Measurements from ENCODE around the gene KLRF1.
"Not testable (repeated sequence)": the region's sequence is repeated elsewhere in the genome, so short reads cannot be mapped to it uniquely, and the experiment has no call there.

KLRF1 gene

GRCh38 chr12:9872162-9872561 lies 44.9 kb downstream of the KLRF1 start:
- DNase-seq: no peak

- no peak for DNase-seq
These were observed 45.5 kb downstream of the KLRF1 start for GRCh38 chr12:9872742-9873141.

- DNase-seq: not testable (repeated sequence)
These were observed 48.8 kb downstream of the KLRF1 start for GRCh38 chr12:9876120-9876519.

GRCh38 chr12:9880532-9881078 lies 53.3 kb downstream of the KLRF1 start:
- DNase-seq: no peak

GRCh38 chr12:9881246-9881645 lies 54.0 kb downstream of the KLRF1 start, which contains the start of gene KLRF2:
Gene KLRF2, plus strand, starts transcription at chr12:9881489. Its CDS starts 107 bp downstream, at chr12:9881596.
- no peak for DNase-seq

GRCh38 chr12:9881988-9882387 lies 54.7 kb downstream of the KLRF1 start:
- DNase-seq: no peak

GRCh38 chr12:9883175-9883574 lies 55.9 kb downstream of the KLRF1 start:
- no peak for DNase-seq

- DNase-seq: no peak
These were observed 61.5 kb downstream of the KLRF1 start for GRCh38 chr12:9888665-9889273.
